IPS-15b (cell line): ENCODE measurements around the gene HIF3A.

ENCODE experiments used
- H3K27me3 ChIP-seq: one replicate; pipeline ENCODE4 v1.6.1; 2013; ENCODE audit warnings: low read length; ENCODE audit not compliant: control insufficient read depth, insufficient read depth
- H3K36me3 ChIP-seq: one replicate; pipeline ENCODE4 v1.6.1; 2013; ENCODE audit warnings: low read length; ENCODE audit not compliant: control insufficient read depth, insufficient read depth
- H3K4me1 ChIP-seq: one replicate; pipeline ENCODE4 v1.6.1; 2013; ENCODE audit warnings: mild to moderate bottlenecking, low read length; ENCODE audit not compliant: control insufficient read depth, insufficient read depth
- H3K4me3 ChIP-seq: one replicate; pipeline ENCODE4 v1.5.1; 2013; ENCODE audit warnings: low read depth, low read length
- H3K9ac ChIP-seq: one replicate; pipeline ENCODE4 v1.6.1; 2013; ENCODE audit warnings: low read depth, mild to moderate bottlenecking, low read length
- H3K9me3 ChIP-seq: one replicate; pipeline ENCODE4 v1.6.1; 2013; ENCODE audit warnings: mild to moderate bottlenecking, low read length; ENCODE audit not compliant: control insufficient read depth, insufficient read depth

Gene HIF3A

DNA sequence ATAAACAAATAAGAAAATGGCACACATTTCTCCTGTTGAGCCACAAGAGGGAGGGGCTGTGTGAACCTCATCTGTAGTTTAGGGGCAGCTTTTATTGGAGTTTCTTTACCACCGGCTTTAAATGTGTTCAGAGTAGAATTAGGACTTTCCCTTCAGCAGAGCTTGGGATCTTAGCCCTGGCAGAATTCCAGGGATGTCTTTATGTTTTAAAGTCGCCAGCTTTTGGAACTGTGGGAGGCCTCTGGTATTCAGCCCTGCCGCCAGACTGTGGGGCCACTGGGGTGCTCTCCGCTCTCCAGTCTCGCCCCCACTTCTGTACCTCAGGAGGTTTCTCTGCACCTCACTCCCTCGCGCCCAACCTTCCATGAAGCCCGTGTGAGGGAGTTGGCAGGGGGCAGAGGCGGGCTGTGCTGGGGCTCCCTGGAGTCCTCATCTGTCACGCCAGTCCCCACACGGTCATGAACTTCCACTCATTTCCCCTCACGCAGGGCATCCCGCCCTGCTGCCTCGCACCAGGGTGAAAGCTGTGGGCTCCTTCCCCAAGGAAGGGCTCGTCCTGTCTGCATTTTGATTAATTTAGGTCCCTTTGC lies 85.0 kb downstream of the HIF3A start:
- no peaks in the 10 kb centered on the region for H3K9me3 ChIP-seq
- H3K36me3 ChIP-seq = peaks cover 38% of the 10 kb centered on the region
- no peak overlapping the region for H3K4me3 ChIP-seq
- H3K9ac ChIP-seq = no peak overlapping the region
- no peaks in the 10 kb centered on the region for H3K4me1 ChIP-seq
- H3K27me3 ChIP-seq = no peaks in the 10 kb centered on the region

DNA sequence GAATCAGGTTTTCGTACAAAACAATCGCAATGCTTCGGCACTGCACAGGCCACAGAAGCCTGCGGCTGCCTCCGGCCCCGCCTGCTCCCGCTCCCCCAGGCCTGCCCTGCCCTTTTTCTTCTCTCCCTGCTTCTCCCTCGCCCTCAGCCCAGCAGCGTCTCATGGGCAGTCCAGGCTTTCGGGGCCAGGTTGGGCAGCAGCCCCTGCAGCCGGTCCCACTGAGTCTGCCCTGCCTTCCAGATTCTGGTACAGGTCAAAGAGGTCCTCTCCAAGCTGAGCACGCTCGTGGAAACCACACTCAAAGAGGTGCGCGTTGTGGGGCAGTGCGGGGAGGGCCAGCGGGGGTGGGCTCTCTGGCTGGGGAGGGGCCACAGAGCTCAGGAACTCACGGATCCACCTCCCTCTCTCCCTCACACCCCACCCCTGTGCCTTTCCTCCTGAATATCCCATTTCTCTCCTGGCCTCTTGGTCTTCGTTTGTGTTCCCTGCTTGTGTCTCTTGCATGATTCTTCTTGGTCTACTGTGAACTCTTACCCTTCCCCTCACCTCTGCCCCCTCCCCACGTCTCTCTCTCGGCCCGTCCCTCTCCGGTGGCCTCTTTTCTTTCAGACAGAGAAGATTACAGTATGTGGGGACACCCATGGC lies 86.5 kb downstream of the HIF3A start:
- Histone ChIP-seq H3K9me3 (no peaks in the 10 kb centered on the region), H3K9ac (no peak overlapping the region), H3K36me3 (peaks cover 41% of the 10 kb centered on the region), H3K27me3 (no peaks in the 10 kb centered on the region), H3K4me1 (no peaks in the 10 kb centered on the region), H3K4me3 (no peak overlapping the region)

DNA sequence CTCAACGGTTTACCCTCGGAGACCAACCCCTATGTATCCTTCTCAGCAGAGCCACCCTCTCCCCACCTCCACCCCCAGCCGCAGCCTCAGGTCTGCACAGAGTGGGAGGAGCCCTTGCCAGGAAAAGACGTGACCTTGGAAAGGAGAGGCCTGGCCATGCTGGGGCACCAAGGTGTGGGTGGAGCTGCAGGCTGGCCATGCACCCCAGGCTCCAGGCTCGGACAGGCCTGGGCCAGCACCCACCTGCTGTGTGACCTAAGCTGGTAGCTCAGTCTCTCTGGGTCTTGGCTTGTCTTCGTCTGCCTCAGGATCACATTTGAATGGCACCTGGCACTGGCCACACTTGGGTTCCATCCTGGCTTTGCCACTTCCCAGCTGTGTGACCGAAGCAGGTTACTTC lies 87.0 kb downstream of the HIF3A start:
- Histone ChIP-seq H3K4me1 (no peaks in the 10 kb centered on the region), H3K36me3 (peaks cover 46% of the 10 kb centered on the region), H3K9ac (no peak overlapping the region), H3K9me3 (no peaks in the 10 kb centered on the region), H3K4me3 (no peak overlapping the region), H3K27me3 (no peaks in the 10 kb centered on the region)

DNA sequence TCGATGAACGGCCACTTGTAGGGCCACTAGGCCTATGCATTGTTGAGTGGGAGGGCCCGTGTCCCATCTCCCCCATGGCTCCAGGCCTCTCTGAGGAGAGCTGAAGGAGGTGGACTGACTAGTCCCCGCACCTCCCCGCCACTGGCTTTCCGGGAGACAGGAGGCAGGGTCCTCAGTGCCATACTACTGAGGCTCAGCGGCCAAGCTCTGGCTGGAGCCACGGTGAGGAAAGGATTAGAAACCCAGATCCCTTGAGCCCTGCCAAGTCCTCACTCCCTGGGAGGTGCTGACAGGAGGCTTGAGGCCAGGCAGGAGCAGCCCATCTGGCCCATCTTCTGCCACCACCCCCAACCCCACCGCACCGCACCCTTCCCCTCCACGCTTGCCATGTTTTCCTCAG lies 87.6 kb downstream of the HIF3A start:
- peaks cover 50% of the 10 kb centered on the region for H3K36me3 ChIP-seq
- H3K4me1 ChIP-seq = no peaks in the 10 kb centered on the region
- no peaks in the 10 kb centered on the region for H3K27me3 ChIP-seq
- no peaks in the 10 kb centered on the region for H3K9me3 ChIP-seq
- no peak overlapping the region for H3K9ac ChIP-seq
- no peak overlapping the region for H3K4me3 ChIP-seq

DNA sequence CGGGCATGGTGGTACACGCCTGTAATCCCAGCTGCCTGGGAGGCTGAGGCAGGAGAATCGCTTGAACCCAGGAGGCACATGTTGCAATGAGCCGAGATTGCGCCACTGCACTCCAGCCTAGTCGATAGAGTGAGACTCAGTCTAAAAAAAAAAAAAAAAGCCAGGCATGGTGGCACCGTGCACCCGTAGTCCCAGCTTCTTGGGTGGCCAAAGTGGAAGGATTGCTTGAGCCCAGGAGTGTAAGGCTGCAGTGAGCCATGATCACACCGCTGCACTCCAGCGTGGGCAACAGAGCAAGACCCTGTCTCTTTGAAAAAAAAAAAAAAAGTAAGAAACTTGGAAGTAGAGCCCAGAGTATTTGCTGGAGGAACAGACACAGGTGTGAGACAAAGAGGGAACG lies 88.8 kb downstream of the HIF3A start:
- Histone ChIP-seq H3K36me3 (peaks cover 58% of the 10 kb centered on the region), H3K4me3 (no peak overlapping the region), H3K27me3 (no peaks in the 10 kb centered on the region), H3K4me1 (no peaks in the 10 kb centered on the region), H3K9ac (no peak overlapping the region), H3K9me3 (no peaks in the 10 kb centered on the region)

DNA sequence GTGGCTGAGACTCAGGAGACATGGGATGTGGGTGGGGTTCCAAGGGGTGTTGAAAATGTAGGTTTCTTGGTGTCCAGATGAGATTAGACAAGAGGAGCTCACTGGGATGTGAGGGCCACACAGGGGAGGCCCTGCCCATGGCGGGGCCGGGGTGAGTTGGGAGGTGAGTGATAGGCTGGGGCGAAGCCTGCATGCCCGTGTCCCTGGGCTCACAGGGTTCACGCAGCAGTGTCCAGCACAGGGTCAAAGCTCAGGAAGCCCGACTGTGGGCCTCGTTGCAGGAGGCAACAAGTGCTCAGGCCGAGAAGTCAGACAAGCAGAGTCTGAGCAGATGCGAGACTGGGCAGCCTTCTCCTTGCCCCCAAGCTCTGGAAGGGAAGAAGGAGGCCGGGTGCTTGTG lies 89.3 kb downstream of the HIF3A start:
- Histone ChIP-seq H3K4me1 (no peaks in the 10 kb centered on the region), H3K9ac (no peak overlapping the region), H3K9me3 (no peaks in the 10 kb centered on the region), H3K36me3 (peaks cover 63% of the 10 kb centered on the region), H3K4me3 (no peak overlapping the region), H3K27me3 (no peaks in the 10 kb centered on the region)

DNA sequence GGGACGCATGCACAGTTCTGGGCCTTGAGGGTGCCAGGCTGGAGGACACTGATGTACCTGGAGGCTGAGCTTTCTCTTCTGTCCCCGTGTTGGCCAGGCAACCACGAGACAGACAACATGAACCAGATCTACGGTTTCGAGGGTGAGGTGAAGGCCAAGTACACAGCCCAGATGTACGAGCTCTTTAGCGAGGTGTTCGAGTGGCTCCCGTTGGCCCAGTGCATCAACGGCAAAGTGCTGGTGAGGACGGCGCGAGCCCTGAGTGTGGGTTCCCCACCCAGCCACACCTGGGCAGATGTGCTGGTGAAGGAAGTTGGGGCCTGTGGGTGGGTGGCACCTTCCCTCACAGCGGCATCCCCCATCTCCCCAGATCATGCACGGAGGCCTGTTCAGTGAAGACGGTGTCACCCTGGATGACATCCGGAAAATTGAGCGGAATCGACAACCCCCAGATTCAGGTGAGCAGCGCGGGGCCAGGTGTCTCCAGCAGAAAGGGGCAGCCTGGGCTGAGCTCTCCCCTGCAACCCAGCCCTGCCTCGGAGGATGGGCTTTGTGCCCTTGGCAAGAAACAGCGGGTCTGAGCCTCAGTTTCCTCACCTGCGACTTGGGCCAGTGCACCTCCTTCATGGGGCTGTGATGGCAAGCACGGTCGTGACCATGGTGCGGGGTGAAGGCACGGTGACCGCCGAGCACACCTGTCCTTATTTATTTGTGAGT lies 90.3 kb downstream of the HIF3A start:
- H3K36me3 ChIP-seq = peaks cover 65% of the 10 kb centered on the region
- no peaks in the 10 kb centered on the region for H3K4me1 ChIP-seq
- no peaks in the 10 kb centered on the region for H3K9me3 ChIP-seq
- no peaks in the 10 kb centered on the region for H3K27me3 ChIP-seq
- H3K9ac ChIP-seq = no peak overlapping the region
- no peak overlapping the region for H3K4me3 ChIP-seq

DNA sequence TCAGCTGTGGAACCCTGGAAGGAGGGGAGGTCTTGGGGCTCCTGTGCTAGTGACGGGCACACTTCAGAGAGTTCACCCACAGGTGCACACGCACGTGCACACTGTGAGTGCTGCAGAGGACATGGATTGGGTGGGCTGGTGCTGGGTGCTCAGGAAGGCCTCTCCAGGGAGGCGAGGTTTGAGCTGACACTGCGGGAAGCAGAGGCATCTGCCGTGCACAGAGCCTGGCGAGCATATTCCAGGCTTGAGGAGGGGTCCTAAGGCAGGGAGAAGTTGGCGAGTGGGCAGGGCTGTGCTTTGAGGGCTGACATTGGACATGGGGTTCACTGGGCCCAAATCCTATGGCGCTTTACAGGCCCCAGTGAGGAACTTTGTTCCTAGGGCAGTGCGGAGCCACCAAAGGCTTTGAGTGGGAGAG lies 90.9 kb downstream of the HIF3A start:
- H3K9me3 ChIP-seq = no peaks in the 10 kb centered on the region
- no peaks in the 10 kb centered on the region for H3K4me1 ChIP-seq
- H3K27me3 ChIP-seq = no peaks in the 10 kb centered on the region
- H3K4me3 ChIP-seq = no peak overlapping the region
- peaks cover 64% of the 10 kb centered on the region for H3K36me3 ChIP-seq
- no peak overlapping the region for H3K9ac ChIP-seq

DNA sequence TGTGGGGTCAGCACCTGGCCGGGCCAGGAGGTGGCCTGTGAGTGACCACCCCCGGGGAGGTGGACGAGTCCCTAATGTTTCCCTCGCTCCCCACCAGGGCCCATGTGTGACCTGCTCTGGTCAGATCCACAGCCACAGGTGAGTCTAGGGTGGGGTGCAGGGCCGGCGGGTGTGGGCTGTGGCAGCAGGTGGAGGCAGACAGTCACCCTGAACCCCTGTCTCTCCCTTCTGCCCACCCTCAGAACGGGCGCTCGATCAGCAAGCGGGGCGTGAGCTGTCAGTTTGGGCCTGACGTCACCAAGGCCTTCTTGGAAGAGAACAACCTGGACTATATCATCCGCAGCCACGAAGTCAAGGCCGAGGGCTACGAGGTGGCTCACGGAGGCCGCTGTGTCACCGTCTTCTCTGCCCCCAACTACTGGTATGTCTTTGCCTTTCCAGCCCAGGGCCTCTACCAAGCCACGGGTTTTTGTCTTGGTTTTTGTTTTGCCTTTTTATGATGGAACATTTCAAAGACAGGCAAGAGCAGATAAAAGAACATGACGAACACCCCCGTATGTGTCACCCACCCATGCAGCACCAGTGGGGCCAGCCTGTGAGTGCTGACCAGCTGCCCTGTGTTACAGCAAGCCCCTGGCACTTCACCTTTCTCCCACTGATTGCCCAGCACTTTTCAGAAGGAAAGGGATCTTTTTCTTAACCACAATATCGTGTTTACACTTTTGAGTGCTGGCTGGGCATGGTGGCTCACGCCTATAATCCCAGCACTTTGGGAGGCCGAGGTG lies 91.7 kb downstream of the HIF3A start:
- no peaks in the 10 kb centered on the region for H3K9me3 ChIP-seq
- H3K4me3 ChIP-seq = no peak overlapping the region
- H3K27me3 ChIP-seq = no peaks in the 10 kb centered on the region
- no peak overlapping the region for H3K9ac ChIP-seq
- H3K4me1 ChIP-seq = no peaks in the 10 kb centered on the region
- peaks cover 64% of the 10 kb centered on the region for H3K36me3 ChIP-seq

DNA sequence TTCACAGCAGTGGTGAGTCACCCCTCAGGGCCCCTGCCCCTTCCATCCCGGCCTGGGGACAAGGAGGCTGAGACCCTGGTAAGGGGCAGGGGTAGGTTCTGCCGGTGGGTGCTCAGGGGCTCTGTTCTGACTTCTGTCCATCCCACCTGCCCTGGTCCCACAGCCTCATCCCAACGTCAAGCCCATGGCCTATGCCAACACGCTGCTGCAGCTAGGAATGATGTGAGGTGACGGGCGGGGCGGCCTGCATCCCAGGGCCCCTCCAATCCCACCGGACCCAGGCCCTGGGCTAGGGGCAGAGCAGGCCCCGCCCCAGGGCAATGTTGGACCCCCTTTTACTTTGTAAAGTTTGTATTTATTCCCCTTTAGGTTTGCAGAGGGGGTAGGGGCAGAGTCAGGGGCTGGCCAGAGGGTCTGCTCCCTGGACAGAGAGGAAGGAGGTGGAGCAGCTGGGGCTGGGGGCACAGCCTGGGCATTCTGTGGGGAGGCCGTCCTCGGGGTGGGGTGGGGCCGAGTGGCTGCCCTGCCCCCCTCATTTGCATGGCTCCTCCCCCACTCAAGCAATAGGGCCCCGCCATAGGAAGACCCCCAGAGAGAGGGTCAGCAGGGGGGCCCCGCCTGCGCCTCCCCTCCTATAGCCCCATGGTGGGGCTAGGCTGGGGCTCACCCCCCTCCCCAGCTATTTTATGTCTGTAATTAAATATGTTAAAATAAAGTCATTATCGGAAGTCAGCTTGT lies 93.4 kb downstream of the HIF3A start:
- H3K27me3 ChIP-seq = no peaks in the 10 kb centered on the region
- peaks cover 47% of the 10 kb centered on the region for H3K36me3 ChIP-seq
- H3K9me3 ChIP-seq = no peaks in the 10 kb centered on the region
- no peak overlapping the region for H3K4me3 ChIP-seq
- H3K4me1 ChIP-seq = no peaks in the 10 kb centered on the region
- no peak overlapping the region for H3K9ac ChIP-seq

DNA sequence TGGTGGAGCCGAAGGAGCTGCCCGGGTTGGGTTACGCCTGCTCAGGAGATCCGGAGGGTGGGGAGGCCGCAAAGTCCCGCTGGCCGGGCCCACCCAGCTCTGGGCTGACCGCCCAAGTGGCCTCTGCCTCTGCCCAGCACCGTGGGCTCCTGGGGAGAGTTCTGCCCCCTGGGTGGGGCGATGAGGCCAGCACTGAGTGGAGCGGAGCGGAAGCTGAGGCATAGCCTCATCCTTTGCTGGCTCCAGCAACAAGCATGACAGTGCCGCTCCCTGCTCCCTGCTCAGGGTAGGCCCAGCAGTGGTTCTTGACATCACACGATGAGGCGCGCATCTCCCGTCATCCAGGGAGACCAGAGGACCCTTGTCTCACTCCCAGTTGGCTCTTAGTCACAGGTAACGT lies 94.0 kb downstream of the HIF3A start:
- Histone ChIP-seq H3K36me3 (peaks cover 47% of the 10 kb centered on the region), H3K4me3 (no peak overlapping the region), H3K9me3 (no peaks in the 10 kb centered on the region), H3K9ac (no peak overlapping the region), H3K27me3 (no peaks in the 10 kb centered on the region), H3K4me1 (no peaks in the 10 kb centered on the region)
